ENCODE data around the gene SLC34A3. TPM values are rescaled to one million over a fixed set of nuclear protein-coding genes. Genes with fewer than 3 reads are reported as not detected.
A peak's percentile ranks its signal among the peaks of the same experiment; 100 is the strongest.

The SLC34A3 gene
- polyA plus RNA-seq, 3 donors from 2014 or later: not detected

DNA sequence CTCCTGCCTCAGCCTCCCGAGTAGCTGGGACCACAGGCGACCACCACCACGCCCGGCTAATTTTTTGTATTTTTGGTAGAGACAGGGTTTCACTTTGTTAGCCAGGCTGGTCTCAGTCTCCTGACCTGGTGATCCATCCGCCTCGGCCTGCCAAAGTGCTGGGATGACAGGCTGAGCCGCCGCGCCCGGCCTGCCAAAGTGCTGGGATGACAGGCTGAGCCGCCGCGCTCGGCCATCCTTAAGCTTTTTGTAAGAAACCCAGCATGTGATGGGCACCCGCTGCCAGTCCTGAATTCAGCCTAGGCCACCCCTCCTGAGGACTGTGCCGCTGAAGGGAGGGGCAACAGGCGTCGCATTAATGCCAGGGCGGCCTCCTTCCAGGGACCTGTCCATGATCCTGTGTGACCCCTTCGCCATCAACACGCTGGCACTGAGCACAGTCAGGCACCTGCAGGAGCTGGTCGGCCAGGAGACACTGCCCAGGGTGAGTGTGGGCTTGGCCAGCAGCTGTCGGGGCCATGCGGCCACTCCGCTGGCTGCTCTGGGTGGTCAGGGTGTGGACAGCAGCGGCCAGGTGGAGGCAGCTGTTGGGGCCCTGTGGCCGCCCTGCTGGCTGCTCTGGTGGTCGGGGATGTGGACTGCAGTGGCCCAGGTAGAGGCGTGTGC, 34.9 kb downstream of the SLC34A3 start:
- no peaks in the 10 kb centered on the region for H3K9me3 Mint-ChIP-seq
- peaks cover 0 to 5% (median 3%) of the 10 kb centered on the region in 3 donors for H3K27me3 Mint-ChIP-seq (ENCODE audit: low read depth in 3 of 3)
- DNase-seq: no peak
- H3K4me3 Mint-ChIP-seq: no peak overlapping the region
- H3K27ac Mint-ChIP-seq: no peak overlapping the region
- H3K4me1 Mint-ChIP-seq: peaks cover 0 to 12% of the 10 kb centered on the region in 2 donors
- peaks cover 0 to 16% (median 12%) of the 10 kb centered on the region in 3 donors for H3K36me3 Mint-ChIP-seq

DNA sequence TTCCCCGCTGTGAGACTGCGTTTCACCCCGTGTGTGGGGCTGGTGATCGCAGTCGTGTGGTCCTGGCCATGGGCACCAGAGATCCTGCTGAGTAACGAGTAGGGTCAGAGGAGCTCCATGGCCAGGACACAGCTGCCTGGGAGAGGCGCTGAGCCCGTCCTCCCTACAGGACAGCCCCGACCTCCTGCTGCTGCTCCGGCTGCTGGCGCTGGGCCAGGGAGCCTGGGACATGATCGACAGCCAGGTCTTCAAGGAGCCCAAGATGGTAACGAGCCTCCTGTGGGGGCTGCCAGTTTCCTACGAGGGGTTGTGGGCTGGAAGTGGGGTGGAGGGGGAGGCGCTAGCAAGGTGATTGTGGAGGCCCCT, 35.4 kb downstream of the SLC34A3 start:
- DNase-seq: no peak
- peaks cover 0 to 5% (median 3%) of the 10 kb centered on the region in 3 donors for H3K27me3 Mint-ChIP-seq (ENCODE audit: low read depth in 3 of 3)
- H3K36me3 Mint-ChIP-seq: peaks cover 0 to 16% (median 12%) of the 10 kb centered on the region in 3 donors
- peaks cover 3 to 13% of the 10 kb centered on the region in 2 donors for H3K4me1 Mint-ChIP-seq
- H3K9me3 Mint-ChIP-seq: no peaks in the 10 kb centered on the region
- H3K4me3 Mint-ChIP-seq: no peak overlapping the region
- H3K27ac Mint-ChIP-seq: no peak overlapping the region

DNA sequence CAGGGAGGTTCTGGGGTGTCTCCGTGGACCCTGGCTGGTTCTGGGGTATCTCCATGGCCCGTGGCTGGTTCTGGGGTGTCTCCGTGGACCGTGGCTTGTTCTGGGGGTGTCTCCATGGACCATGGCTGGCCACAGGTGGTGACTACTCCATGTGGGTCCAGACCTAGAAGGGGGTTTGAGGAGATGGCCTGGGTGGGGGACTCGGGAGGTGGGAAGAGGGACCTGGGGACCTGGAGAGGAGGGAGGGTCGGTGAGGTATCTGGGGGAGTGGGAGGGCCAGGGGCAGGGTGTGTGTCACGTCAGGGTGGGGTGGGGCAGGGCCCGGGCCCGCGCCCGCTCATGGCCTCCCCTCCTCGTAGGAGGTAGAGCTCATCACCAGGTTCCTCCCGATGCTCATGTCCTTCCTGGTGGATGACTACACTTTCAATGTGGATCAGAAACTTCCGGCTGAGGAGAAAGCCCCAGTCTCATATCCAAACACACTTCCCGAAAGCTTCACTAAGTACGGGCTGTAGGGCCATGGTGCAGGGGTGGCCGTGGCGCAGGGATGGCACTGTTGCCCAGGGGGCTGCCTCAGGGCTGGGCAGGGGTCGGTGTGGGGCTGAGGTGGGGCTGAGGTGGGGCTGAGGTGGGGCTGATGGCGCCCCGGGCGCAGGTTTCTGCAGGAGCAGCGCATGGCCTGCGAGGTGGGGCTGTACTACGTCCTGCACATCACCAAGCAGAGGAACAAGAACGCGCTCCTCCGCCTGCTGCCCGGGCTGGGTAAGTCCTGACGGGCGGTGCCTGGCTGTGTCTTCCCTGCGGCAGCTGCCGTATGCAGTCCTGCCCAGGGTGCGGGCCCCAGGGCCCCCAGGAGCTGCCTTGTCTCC, 36.1 kb downstream of the SLC34A3 start:
- no peak overlapping the region for H3K27ac Mint-ChIP-seq
- no peaks in the 10 kb centered on the region for H3K9me3 Mint-ChIP-seq
- no peak for DNase-seq
- peaks cover 0 to 5% (median 4%) of the 10 kb centered on the region in 3 donors for H3K27me3 Mint-ChIP-seq (ENCODE audit: low read depth in 3 of 3)
- H3K36me3 Mint-ChIP-seq: peaks cover 0 to 13% (median 12%) of the 10 kb centered on the region in 3 donors
- H3K4me1 Mint-ChIP-seq: peaks cover 7 to 15% of the 10 kb centered on the region in 2 donors
- H3K4me3 Mint-ChIP-seq: no peak overlapping the region

DNA sequence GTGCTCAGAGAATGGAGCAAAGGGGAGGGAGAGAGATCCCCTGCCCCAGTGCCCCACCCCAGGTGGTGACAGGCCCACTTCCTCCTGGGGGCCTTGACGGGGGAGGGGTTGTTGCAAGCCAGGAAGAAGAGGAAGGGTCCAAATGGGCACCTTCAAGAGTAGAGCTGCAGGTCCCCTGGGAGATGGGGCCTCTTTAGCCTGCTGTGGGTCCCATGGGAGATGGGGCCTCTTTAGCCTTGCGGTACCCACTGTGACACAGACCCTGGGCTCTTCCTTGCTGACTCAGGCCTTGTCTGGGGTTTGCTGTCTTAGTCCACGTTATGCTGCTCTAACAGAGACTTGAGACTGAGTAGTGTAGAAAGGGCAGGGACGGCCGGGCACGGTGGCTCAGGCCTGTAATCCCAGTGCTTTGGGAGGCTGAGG, 37.2 kb downstream of the SLC34A3 start:
- H3K4me1 Mint-ChIP-seq: peaks cover 7 to 13% of the 10 kb centered on the region in 2 donors
- DNase-seq: no peak
- H3K9me3 Mint-ChIP-seq: no peaks in the 10 kb centered on the region
- H3K4me3 Mint-ChIP-seq: no peak overlapping the region
- no peak overlapping the region for H3K27ac Mint-ChIP-seq
- peaks cover 0 to 12% (median 12%) of the 10 kb centered on the region in 3 donors for H3K36me3 Mint-ChIP-seq
- peaks cover 0 to 5% (median 4%) of the 10 kb centered on the region in 3 donors for H3K27me3 Mint-ChIP-seq (ENCODE audit: low read depth in 3 of 3)

DNA sequence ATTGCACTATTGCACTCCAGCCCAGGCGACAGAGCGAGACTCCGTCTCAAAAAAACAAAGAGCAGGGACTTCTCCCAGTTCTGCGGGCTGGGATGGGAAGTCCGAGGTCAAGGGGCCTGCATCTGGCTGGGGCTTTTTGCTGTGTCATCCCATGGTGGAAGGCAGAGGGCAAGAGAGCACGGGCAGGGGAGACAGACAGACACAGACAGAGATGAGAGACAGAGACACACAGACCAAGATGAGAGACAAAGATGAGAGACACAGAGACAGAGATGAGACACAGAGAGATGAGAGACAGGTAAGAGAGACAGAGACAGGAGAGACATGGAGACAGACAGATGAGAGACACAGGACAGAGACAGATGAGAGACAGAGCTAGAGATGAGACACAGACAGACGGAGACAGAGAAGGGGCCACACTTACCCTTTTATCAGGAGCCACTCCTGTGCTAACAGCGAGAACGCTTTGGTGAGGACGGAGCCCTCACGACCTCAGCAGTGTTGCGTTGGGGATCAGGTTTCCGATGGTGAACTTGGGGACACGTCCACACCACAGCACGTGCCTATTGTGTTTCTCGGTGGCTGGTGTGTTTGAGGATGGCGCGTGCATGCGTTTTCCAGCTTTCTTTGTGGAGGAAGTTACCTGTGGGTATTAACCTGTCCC, 38.0 kb downstream of the SLC34A3 start:
- H3K9me3 Mint-ChIP-seq: no peaks in the 10 kb centered on the region
- H3K36me3 Mint-ChIP-seq: peaks cover 0 to 16% (median 12%) of the 10 kb centered on the region in 3 donors
- DNase-seq: no peak
- H3K4me3 Mint-ChIP-seq: no peak overlapping the region
- H3K27me3 Mint-ChIP-seq (ENCODE audit: low read depth in 3 of 3): peaks cover 0 to 5% (median 4%) of the 10 kb centered on the region in 3 donors
- peak overlapping the region in 1 of 6 donors; percentile 31 for H3K27ac Mint-ChIP-seq
- peaks cover 7 to 18% of the 10 kb centered on the region in 2 donors for H3K4me1 Mint-ChIP-seq

DNA sequence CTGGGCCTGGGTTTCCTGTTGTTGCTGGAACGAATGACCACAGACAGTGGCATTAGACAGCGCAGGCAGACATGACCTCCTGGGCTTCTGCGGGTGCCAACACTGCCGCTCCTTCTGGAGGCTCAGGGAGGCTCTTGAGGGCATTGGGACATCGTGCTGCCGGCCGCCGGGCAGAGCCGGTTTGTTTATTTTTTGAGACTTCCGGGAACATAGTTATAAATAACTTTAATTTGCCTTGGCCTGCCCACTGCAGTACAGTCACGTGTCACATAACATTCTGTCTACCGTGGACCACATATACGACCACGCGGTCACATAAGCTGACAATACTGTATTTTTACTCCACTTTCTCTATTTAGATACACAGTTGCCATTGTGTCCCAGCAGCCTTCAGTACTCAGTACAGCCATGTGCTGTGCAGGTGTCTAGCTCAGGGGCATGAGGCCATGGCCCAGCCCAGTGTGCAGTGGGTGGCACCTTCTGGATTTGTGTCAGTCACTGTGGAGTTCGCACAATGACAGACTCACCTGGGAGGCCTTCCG, 38.6 kb downstream of the SLC34A3 start:
- Mint-ChIP-seq H3K4me3 (no peak overlapping the region), H3K9me3 (no peaks in the 10 kb centered on the region), H3K27me3 (ENCODE audit: low read depth in 3 of 3) (peaks cover 0 to 5% (median 4%) of the 10 kb centered on the region in 3 donors), H3K36me3 (peaks cover 0 to 17% (median 12%) of the 10 kb centered on the region in 3 donors), H3K27ac (no peak overlapping the region), H3K4me1 (peaks cover 8 to 20% of the 10 kb centered on the region in 2 donors)
- DNase-seq: no peak

DNA sequence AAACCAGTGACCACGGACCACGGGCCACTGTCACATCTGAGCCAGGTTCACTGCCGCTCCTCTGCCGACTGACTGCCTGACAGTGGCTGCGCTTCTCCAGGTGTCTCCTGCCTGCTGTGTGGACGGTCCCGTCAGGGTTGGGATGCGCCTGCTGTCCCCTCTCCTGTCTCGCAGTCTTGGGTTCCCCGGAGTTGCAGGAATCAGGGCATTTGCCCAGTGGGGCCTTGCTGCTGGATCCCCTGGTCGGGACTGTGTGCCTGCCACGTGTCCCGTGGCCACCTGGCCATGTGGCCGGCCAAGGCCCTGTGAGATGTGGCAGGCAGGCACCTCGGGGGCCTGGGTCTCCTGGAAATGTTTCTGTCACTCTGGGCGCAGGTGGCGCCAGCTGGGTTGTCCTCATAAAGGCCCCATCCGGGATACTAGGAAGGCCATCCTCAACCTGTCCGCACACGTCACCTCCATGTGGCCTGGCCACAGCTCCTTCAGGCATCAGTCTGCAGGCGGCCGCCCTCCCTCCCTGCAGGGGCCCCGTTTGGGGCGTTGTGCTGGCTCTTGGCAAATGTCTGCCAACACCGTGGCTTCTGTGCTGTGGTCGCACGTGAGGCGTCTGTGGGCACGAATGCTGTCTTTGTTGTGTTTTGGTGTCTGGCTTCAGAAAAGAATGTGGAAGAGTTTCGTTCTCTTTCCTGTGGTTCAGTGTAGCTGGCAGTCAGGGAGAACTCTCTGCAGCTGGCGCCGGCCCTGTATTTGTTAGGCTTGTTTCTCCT, 40.4 kb downstream of the SLC34A3 start:
- Mint-ChIP-seq H3K27me3 (ENCODE audit: low read depth in 3 of 3) (peaks cover 0 to 5% (median 2%) of the 10 kb centered on the region in 3 donors), H3K9me3 (no peaks in the 10 kb centered on the region), H3K4me1 (peaks cover 15 to 20% of the 10 kb centered on the region in 2 donors), H3K27ac (peak overlapping the region in 2 of 6 donors; percentile 24 to 67), H3K36me3 (peaks cover 0 to 17% (median 12%) of the 10 kb centered on the region in 3 donors), H3K4me3 (peak overlapping the region in 2 of 5 donors; percentile 5 to 52)
- DNase-seq: peak; percentile 44 to 48 (median 46)

DNA sequence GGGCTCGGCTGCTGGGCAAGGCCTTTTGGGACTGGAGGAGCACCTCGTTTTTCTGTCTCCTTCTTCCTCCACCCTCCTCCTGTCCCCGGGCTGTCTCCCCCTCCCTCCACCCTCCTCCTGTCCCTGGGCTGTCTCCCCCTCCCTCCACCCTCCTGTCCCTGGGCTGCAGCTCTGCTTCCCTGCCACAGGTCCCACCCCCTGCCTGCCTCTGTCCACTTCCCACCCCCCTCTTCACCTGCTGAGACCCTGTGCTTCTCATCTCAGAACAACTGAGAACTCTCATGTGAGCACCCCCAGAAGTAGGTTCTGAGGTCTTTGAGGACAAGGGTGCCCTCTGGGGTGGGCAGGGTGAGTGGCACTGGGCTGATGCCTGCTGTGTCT, 41.0 kb downstream of the SLC34A3 start:
- Mint-ChIP-seq H3K4me3 (no peak overlapping the region), H3K27ac (peak overlapping the region in 1 of 6 donors; percentile 24), H3K4me1 (peaks cover 17 to 20% of the 10 kb centered on the region in 2 donors), H3K27me3 (ENCODE audit: low read depth in 3 of 3) (peaks cover 0 to 5% (median 2%) of the 10 kb centered on the region in 3 donors), H3K9me3 (no peaks in the 10 kb centered on the region), H3K36me3 (peaks cover 0 to 17% (median 12%) of the 10 kb centered on the region in 3 donors)
- DNase-seq: no peak

DNA sequence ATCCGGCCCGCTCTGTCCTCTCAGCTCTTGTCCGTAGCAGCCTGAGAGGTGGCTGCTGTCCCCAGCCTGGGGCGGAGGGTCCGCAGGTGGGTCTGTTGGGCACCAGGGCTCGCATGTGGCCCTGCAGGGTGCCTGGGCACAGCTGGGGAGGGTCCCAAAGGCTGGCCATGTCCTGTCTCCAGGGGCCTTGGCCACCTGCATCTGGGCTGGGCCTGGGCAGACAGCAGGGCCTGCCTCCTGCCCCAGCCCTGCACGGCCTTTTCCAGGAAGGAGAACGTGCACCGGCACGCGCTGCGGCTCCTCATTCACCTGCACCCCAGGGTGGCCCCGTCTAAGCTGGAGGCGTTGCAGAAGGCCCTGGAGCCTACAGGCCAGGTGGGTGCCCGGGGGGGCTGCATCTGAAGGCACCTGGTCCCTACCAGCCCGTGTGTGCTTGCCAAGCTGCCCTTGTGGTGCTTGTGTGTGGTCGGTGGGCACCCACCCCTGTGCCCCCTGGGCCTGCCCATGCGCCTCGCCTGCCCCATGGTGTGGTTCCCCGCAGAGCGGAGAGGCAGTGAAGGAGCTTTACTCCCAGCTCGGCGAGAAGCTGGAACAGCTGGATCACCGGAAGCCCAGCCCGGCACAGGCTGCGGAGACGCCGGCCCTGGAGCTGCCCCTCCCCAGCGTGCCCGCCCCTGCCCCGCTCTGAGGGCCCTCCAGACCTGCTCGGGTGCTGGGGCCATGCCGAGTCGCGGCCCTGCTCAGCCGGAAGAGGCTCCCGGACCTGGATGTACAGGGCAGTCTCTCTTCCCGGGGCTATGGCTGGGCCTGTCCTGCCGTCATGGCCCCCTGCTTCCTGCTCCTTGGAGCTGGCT, 41.8 kb downstream of the SLC34A3 start:
- H3K4me3 Mint-ChIP-seq: no peak overlapping the region
- H3K27me3 Mint-ChIP-seq (ENCODE audit: low read depth in 3 of 3): peaks cover 0 to 2% (median 2%) of the 10 kb centered on the region in 3 donors
- H3K27ac Mint-ChIP-seq: no peak overlapping the region
- peaks cover 0 to 17% (median 12%) of the 10 kb centered on the region in 3 donors for H3K36me3 Mint-ChIP-seq
- H3K4me1 Mint-ChIP-seq: peaks cover 21 to 25% of the 10 kb centered on the region in 2 donors
- DNase-seq: no peak
- H3K9me3 Mint-ChIP-seq: no peaks in the 10 kb centered on the region

DNA sequence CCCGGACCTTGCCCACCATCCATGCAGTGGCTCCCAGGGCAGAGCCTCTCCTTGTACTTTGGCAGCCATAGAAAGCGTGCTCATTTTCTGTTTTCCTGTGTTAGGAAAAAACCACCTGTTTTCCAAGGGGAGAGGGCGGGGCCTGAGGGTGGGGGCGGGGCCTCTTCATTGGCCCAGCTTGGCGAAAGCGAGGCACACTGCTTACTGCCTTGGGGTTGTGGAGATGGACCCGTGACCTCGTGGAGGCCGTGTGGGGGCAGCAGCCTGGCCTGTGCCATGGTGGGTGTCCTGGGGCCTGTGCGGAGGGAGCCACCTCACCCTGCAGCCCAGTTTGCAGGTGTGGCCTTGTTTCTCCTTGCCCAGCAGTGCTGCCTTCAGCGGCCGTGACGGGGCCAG, 42.4 kb downstream of the SLC34A3 start:
- Mint-ChIP-seq H3K27ac (no peak overlapping the region), H3K36me3 (peaks cover 0 to 17% (median 12%) of the 10 kb centered on the region in 3 donors), H3K9me3 (no peaks in the 10 kb centered on the region), H3K4me3 (no peak overlapping the region), H3K4me1 (peaks cover 23 to 25% of the 10 kb centered on the region in 2 donors), H3K27me3 (ENCODE audit: low read depth in 3 of 3) (peaks cover 0 to 2% (median 0%) of the 10 kb centered on the region in 3 donors)
- DNase-seq: no peak

DNA sequence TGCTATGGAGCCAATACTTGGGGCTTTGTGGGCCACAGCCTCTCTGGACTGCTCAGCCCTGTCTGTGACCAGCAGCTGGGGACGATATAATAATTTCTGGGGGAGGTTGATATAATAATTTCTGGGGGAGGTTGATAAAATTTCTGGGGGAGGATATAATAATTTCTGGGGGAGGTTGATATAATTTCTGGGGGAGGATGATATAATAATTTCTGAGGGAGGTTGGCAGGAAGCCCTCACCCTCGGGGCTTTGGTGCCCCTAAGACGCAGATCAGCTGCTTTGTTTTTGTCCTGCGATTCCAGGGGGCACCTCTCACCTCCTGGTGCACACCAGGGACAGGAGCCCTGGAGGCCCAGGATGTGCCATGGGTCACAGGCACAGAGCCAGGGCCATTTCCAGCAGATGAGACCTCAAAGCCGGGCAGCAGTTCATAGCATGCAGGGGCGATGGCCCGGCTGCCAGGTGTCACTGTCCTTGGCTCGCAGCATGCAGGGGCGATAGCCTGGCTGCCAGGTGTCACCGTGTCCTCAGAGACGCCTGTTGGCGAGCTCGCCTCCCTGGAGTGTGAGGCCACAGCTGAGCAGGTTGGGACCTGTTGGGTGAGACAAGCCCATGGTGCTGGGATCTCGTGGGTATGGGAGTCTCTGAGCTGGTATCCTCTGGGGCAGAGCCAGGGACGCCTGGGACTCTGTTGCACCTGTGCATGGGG, 43.1 kb downstream of the SLC34A3 start:
- no peak overlapping the region for H3K4me3 Mint-ChIP-seq
- no peak for DNase-seq
- peaks cover 0 to 13% (median 8%) of the 10 kb centered on the region in 3 donors for H3K36me3 Mint-ChIP-seq
- H3K9me3 Mint-ChIP-seq: no peaks in the 10 kb centered on the region
- peaks cover 21 to 23% of the 10 kb centered on the region in 2 donors for H3K4me1 Mint-ChIP-seq
- H3K27ac Mint-ChIP-seq: peak overlapping the region in 1 of 6 donors; percentile 7
- H3K27me3 Mint-ChIP-seq (ENCODE audit: low read depth in 3 of 3): peaks cover 0 to 2% (median 0%) of the 10 kb centered on the region in 3 donors

Data from immature natural killer cell (primary cell).